CD1c-positive myeloid dendritic cell (primary cell): ENCODE measurements around the gene AGAP1.

Experiments
- DNase-seq: peaks from one replicate; pipeline ENCODE4 v3.0.0-alpha.2; 2016; ENCODE audit errors: extremely low spot score

Gene AGAP1

GRCh38 chr2:235810846-235811245, 317.0 kb downstream of the AGAP1 start:
- DNase-seq = no peak

- no peak for DNase-seq
Measured at GRCh38 chr2:235811446-235812184, 317.8 kb downstream of the AGAP1 start.

- no peak for DNase-seq
Measured at GRCh38 chr2:235812185-235812665, 318.4 kb downstream of the AGAP1 start.

- no peak for DNase-seq
Measured at GRCh38 chr2:235813398-235813797, 319.6 kb downstream of the AGAP1 start.

- DNase-seq = no peak
Measured at GRCh38 chr2:235820571-235820970, 326.7 kb downstream of the AGAP1 start.

- DNase-seq = no peak
Measured at GRCh38 chr2:235824331-235824730, 330.5 kb downstream of the AGAP1 start.

GRCh38 chr2:235825946-235826345, 332.1 kb downstream of the AGAP1 start:
- no peak for DNase-seq

- no peak for DNase-seq
Measured at GRCh38 chr2:235826826-235827225, 333.0 kb downstream of the AGAP1 start.

GRCh38 chr2:235827585-235827992, 333.7 kb downstream of the AGAP1 start:
- DNase-seq = no peak

- no peak for DNase-seq
Measured at GRCh38 chr2:235829726-235830125, 335.9 kb downstream of the AGAP1 start.

GRCh38 chr2:235831755-235832154, 337.9 kb downstream of the AGAP1 start:
- no peak for DNase-seq

GRCh38 chr2:235832941-235833340, 339.1 kb downstream of the AGAP1 start:
- DNase-seq = no peak

GRCh38 chr2:235833971-235834620, 340.3 kb downstream of the AGAP1 start:
- DNase-seq = no peak

GRCh38 chr2:235834781-235835180, 340.9 kb downstream of the AGAP1 start:
- DNase-seq = no peak

GRCh38 chr2:235835810-235836209, 342.0 kb downstream of the AGAP1 start:
- DNase-seq = no peak

- DNase-seq = no peak
Measured at GRCh38 chr2:235836491-235836911, 342.7 kb downstream of the AGAP1 start.

GRCh38 chr2:235839226-235839625, 345.4 kb downstream of the AGAP1 start:
- DNase-seq = no peak

- DNase-seq = no peak
Measured at GRCh38 chr2:235839974-235840373, 346.1 kb downstream of the AGAP1 start.

GRCh38 chr2:235841863-235842262, 348.0 kb downstream of the AGAP1 start:
- no peak for DNase-seq

GRCh38 chr2:235842941-235843340, 349.1 kb downstream of the AGAP1 start:
- no peak for DNase-seq

- no peak for DNase-seq
Measured at GRCh38 chr2:235843591-235844395, 349.9 kb downstream of the AGAP1 start.

- DNase-seq = no peak
Measured at GRCh38 chr2:235844561-235844960, 350.7 kb downstream of the AGAP1 start.
